SK-N-DZ (cell line): ENCODE data around the gene SERPING1.

Experiments used
- DNase-seq: peaks from one replicate; pipeline ENCODE4 v3.0.0-alpha.2; 2015; ENCODE audit warnings: low spot score

SERPING1 gene

GRCh38 chr11:57638005-57638781 lies 40.7 kb downstream of the SERPING1 start:
- peak; percentile 93 for DNase-seq

GRCh38 chr11:57638811-57639320 lies 41.4 kb downstream of the SERPING1 start:
- DNase-seq, result no peak

- DNase-seq, result peak; percentile 98
These were observed 42.0 kb downstream of the SERPING1 start for GRCh38 chr11:57639321-57640067.

GRCh38 chr11:57640068-57640800 lies 42.7 kb downstream of the SERPING1 start:
- DNase-seq, result no peak

GRCh38 chr11:57641011-57641807 lies 43.7 kb downstream of the SERPING1 start:
- DNase-seq, result peak; percentile 66

GRCh38 chr11:57643802-57644201 lies 46.3 kb downstream of the SERPING1 start:
- peak; percentile 26 for DNase-seq

- peak; percentile 70 for DNase-seq
These were observed 47.5 kb downstream of the SERPING1 start for GRCh38 chr11:57644748-57645688.

GRCh38 chr11:57645689-57646085 lies 48.2 kb downstream of the SERPING1 start:
- peak; percentile 12 for DNase-seq

GRCh38 chr11:57646194-57646798 lies 48.8 kb downstream of the SERPING1 start:
- peak; percentile 9 for DNase-seq

- DNase-seq, result peak; percentile 18
These were observed 49.4 kb downstream of the SERPING1 start for GRCh38 chr11:57646799-57647303.

- DNase-seq, result peak; percentile 18
These were observed 49.9 kb downstream of the SERPING1 start for GRCh38 chr11:57647372-57647771.

GRCh38 chr11:57647960-57648800 lies 50.7 kb downstream of the SERPING1 start:
- peak; percentile 39 for DNase-seq

GRCh38 chr11:57648801-57649735 lies 51.6 kb downstream of the SERPING1 start:
- peak; percentile 49 for DNase-seq

GRCh38 chr11:57649826-57650738 lies 52.6 kb downstream of the SERPING1 start, which contains the start of gene YPEL4:
TSS of gene YPEL4 (minus strand) at chr11:57649912. CDS start at chr11:57647107, 2,805 bp downstream.
- DNase-seq, result peak; percentile 52

- peak; percentile 13 for DNase-seq
These were observed 53.2 kb downstream of the SERPING1 start for GRCh38 chr11:57650739-57651090.

GRCh38 chr11:57651408-57651807 lies 53.9 kb downstream of the SERPING1 start:
- no peak for DNase-seq
